ENCODE measurements around the gene CREBBP. TPM values are rescaled to one million over a fixed set of nuclear protein-coding genes. Genes with fewer than 3 reads are reported as not detected.

Gene CREBBP
- total and polyA plus RNA-seq, 2 donors (not counting 3 experiments of a cell fraction or from before 2014, with no cell fraction given), result 13.8 to 72.7 TPM

DNA sequence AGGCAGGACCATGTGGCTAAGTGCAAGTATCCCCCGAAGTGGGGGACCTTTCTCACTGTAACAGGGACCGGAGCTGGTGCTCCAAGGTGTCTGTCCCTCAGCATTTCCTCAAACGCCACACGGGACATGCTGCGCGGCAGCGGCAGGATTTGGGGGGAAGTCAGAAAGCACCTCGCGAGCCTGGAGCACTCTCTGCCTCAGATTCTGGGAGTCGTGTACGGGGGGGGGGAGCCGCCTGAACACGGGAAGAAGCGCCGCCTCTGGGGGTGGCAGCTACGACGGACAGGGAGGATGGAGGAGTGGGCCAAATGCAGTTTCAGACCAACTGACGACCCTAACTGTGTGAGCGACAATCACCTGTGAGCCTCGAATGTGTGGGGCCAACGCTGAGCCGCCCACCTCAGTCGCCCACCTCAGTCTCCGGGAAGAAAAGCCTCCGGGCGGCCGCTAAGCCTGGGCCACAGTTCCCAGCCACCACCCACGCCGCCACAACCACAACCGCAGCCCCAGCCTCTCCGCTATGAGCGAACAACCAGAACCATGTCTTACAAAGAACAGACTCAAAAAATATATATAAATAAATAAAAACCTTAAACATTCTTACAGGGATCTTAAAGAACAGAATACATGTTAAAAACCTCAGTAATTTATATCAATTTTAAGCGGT lies 154.4 kb downstream of the CREBBP start:
- no peaks in the 10 kb centered on the region for H3K9me1 ChIP-seq (replicated peaks; ENCODE audit: control insufficient read depth, extremely low read depth, insufficient read depth, low read length)
- H3K4me2 ChIP-seq (ENCODE audit: insufficient read depth, low read length), result no peak overlapping the region
- BruUV-seq (replicated peaks), result no TSS peak
- H3K9ac ChIP-seq (replicated peaks; ENCODE audit: extremely low read depth, insufficient read depth, low read length), result no peak overlapping the region
- dilution Hi-C loops (cut with MboI; ENCODE audit: extremely low pct_ligation_motif_present, low sequenced_read_pairs) (no loop called here), intact Hi-C loops (cut with micrococcal nuclease) (no loop called here)
- H3K9me3 ChIP-seq (replicated peaks; ENCODE audit: control insufficient read depth, insufficient read depth, low read length), result no peaks in the 10 kb centered on the region
- no peaks in the 10 kb centered on the region for H4K20me1 ChIP-seq (replicated peaks; ENCODE audit: control insufficient read depth, extremely low read depth, insufficient read depth, low read length)
- no peaks in the 10 kb centered on the region for H3K4me1 ChIP-seq (ENCODE audit: control insufficient read depth, extremely low read depth, insufficient read depth, low read length)
- peaks cover 20 to 36% of the 10 kb centered on the region in 2 experiments for H3K36me3 ChIP-seq (ENCODE audit: control insufficient read depth in 2 of 2, extremely low read depth in 1 of 2, insufficient read depth in 2 of 2, low read length in 2 of 2)
- H2AFZ ChIP-seq (ENCODE audit: low read depth, low read length), result no peak overlapping the region
- ChIA-PET POLR2A (no interaction called here), CTCF (no interaction called here)
- TF ChIP-seq JUN (IDR thresholded peaks at IDR 0.05; ENCODE audit: borderline replicate concordance, insufficient read depth, insufficient read length, low read depth), result no peak
- TF ChIP-seq, protein P1, sequence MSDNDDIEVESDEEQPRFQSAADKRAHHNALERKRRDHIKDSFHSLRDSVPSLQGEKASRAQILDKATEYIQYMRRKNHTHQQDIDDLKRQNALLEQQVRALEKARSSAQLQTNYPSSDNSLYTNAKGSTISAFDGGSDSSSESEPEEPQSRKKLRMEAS (IDR thresholded peaks at IDR 0.05; ENCODE audit: insufficient read depth, insufficient read length), result no peak
- no peak for TF ChIP-seq FOS (IDR thresholded peaks at IDR 0.05; ENCODE audit: borderline replicate concordance, insufficient read depth, low read length)
- no peak for TF ChIP-seq EZH2 (IDR thresholded peaks at IDR 0.05; ENCODE audit: borderline replicate concordance, low read depth, low read length, severe bottlenecking)
- no peak for TF ChIP-seq POLR2AphosphoS5 (IDR thresholded peaks at IDR 0.05; ENCODE audit: insufficient read depth, low read depth, low read length)
- TF ChIP-seq POLR2A (IDR thresholded peaks at IDR 0.05; ENCODE audit: low read depth, low read length), result no peak
- TF ChIP-seq MYC (IDR thresholded peaks at IDR 0.05; ENCODE audit: low read depth, low read length), result no peak
- no peak for TF ChIP-seq GATA2 (IDR thresholded peaks at IDR 0.05; ENCODE audit: insufficient read depth, insufficient read length, low read depth, low read length)
- TF ChIP-seq, protein P2, sequence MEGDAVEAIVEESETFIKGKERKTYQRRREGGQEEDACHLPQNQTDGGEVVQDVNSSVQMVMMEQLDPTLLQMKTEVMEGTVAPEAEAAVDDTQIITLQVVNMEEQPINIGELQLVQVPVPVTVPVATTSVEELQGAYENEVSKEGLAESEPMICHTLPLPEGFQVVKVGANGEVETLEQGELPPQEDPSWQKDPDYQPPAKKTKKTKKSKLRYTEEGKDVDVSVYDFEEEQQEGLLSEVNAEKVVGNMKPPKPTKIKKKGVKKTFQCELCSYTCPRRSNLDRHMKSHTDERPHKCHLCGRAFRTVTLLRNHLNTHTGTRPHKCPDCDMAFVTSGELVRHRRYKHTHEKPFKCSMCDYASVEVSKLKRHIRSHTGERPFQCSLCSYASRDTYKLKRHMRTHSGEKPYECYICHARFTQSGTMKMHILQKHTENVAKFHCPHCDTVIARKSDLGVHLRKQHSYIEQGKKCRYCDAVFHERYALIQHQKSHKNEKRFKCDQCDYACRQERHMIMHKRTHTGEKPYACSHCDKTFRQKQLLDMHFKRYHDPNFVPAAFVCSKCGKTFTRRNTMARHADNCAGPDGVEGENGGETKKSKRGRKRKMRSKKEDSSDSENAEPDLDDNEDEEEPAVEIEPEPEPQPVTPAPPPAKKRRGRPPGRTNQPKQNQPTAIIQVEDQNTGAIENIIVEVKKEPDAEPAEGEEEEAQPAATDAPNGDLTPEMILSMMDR (IDR thresholded peaks at IDR 0.05; ENCODE audit: extremely low read depth in 1 of 2, insufficient read depth in 1 of 2, low read depth in 1 of 2, low read length in 2 of 2), result no peak
- FAIRE-seq, result no peak
- H3K79me2 ChIP-seq (ENCODE audit: control insufficient read depth, insufficient read depth, low read length), result no peaks in the 10 kb centered on the region
- no peaks in the 10 kb centered on the region for H3K27me3 ChIP-seq (ENCODE audit: control insufficient read depth in 2 of 2, insufficient read depth in 2 of 2, low read length in 2 of 2)
- DNase-seq (ENCODE audit: low read depth, low spot score), result no peak
- H3K4me3 ChIP-seq (replicated peaks in 1 of 3; ENCODE audit: insufficient read depth in 1 of 3, low read depth in 1 of 3, low read length in 3 of 3), result no peak overlapping the region
- no peak overlapping the region for H3K27ac ChIP-seq (ENCODE audit: insufficient read depth, low read depth, low read length)

Measured in endothelial cell of umbilical vein (primary cell).